Measurements from ENCODE around the gene OGFOD3.

DNA sequence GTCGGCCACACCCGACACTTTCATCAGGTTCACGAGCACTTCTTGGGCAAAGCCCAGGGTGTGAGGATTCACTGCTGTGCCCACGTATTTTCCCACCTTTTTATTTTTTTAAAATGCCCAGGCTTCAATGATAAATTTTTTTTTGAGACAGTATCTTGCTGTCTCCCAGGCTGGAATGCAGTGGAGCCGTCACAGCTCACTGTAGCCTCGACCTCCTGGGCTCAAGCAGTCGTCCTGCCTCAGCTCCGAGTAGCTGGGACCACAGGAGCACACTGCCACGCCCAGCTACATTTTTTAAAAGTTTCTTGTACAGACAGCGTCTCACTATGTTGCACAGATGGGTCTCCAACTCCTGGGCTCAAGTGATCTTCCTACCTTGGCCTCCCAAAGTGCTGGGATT lies 29.0 kb downstream of the OGFOD3 start:
- TF ChIP-seq EZH2 (IDR thresholded peaks at IDR 0.05; ENCODE audit: insufficient read depth, poor library complexity, severe bottlenecking) (no peak), EZH2phosphoT487 (IDR thresholded peaks at IDR 0.05; ENCODE audit: insufficient read depth, low read depth) (no peak)

Data from GM23248 (cell line).